HCT116 (cell line): ENCODE measurements around the gene TANC1. TPM values are rescaled to one million over a fixed set of nuclear protein-coding genes. Genes with fewer than 3 reads are reported as not detected.

ENCODE experiments used
- ATAC-seq: fragments of 200-7000 bp; cut with Tn5 transposase; 2 replicates; pipeline ENCODE4 v1.9.1; 2020; ENCODE audit warnings: mild to moderate bottlenecking, moderate library complexity
- BruUV-seq: library from RNA; stranded (reverse); fragments of 400-500 nt; replicated peaks from 2 replicates; lab custom pipeline; 2021; lab: Mats Ljungman, UMichigan
- CTCF ChIA-PET: fragments of 300-600 bp; sonication (Branson Sonifier 250); formaldehyde crosslinking; loops from one replicate; lab custom pipeline; 2021; ENCODE audit warnings: antibody characterized with exemption; lab: Charles Lee
- POLR2A ChIA-PET: fragments of 300-600, 350-600 bp; sonication (Branson Sonifier 250); formaldehyde crosslinking; loops from one replicate; lab custom pipeline; 2021; ENCODE audit warnings: antibody characterized with exemption; lab: Charles Lee
- RAD21 ChIA-PET, 2 experiments: fragments of 300-600 bp; sonication (Branson Sonifier 250); formaldehyde crosslinking; loops; one replicate each; lab custom pipeline; 2023; ENCODE audit warnings: low total read pairs in 2 of 2; ENCODE audit not compliant: uncharacterized antibody in 2 of 2, unreplicated experiment in 2 of 2, low non-redundant PET in 1 of 2; lab: Charles Lee
- DNase-seq: peaks from one replicate; pipeline ENCODE4 v3.0.0-alpha.2; 2010; ENCODE audit warnings: low read depth, low spot score
- H2AFZ ChIP-seq: fragments of 200-600 bp; shearing (Covaris generic), sonication (generic); 2 replicates; pipeline ENCODE4 v1.6.1; 2017; ENCODE audit warnings: low read depth, mixed run types, mixed read lengths, antibody characterized with exemption, low read length; ENCODE audit not compliant: poor library complexity, severe bottlenecking
- H3K27ac ChIP-seq: 2 replicates; pipeline ENCODE4 v1.5.1; 2012; ENCODE audit warnings: low read depth, low read length
- H3K27me3 ChIP-seq: fragments of 200-600 bp; sonication (generic); 2 replicates; pipeline ENCODE4 v1.6.1; 2016; ENCODE audit warnings: mixed run types, low read length, mixed read lengths; ENCODE audit not compliant: insufficient read depth
- H3K36me3 ChIP-seq, 2 experiments: fragments of 200-500 bp in 1 of 2; fragments of 200-600 bp in 1 of 2; sonication (Bioruptor generic) in 1 of 2; sonication (generic) in 1 of 2; 2 replicates each; pipeline versions ENCODE4 v1.5.1 to v1.6.1; 2014 to 2016; ENCODE audit warnings: low read length in 2 of 2, inconsistent platforms in 1 of 2, mixed read lengths in 1 of 2, mixed run types in 1 of 2; ENCODE audit not compliant: insufficient read depth in 2 of 2, control insufficient read depth in 1 of 2
- H3K4me1 ChIP-seq, 2 experiments: fragments of 200-600 bp in 1 of 2; sonication (generic) in 1 of 2; 2 replicates each; pipeline versions ENCODE4 v1.5.1 to v1.6.1; 2012 to 2017; ENCODE audit warnings: low read length in 2 of 2, inconsistent platforms in 1 of 2, mild to moderate bottlenecking in 1 of 2, mixed read lengths in 1 of 2, mixed run types in 1 of 2, moderate library complexity in 1 of 2; ENCODE audit not compliant: insufficient read depth in 2 of 2, control insufficient read depth in 1 of 2
- H3K4me2 ChIP-seq: fragments of 200-600 bp; sonication (generic); 2 replicates; pipeline ENCODE4 v1.6.1; 2017; ENCODE audit warnings: mixed run types, low read length, mixed read lengths
- H3K4me3 ChIP-seq, 2 experiments: fragments of 200-600 bp in 1 of 2; sonication (generic) in 1 of 2; replicated peaks in 1 of 2; 2 replicates each; pipeline ENCODE4 v1.5.1; 2011 to 2016; ENCODE audit warnings: low read length in 2 of 2, control low read depth in 1 of 2, low read depth in 1 of 2, mild to moderate bottlenecking in 1 of 2, mixed read lengths in 1 of 2, mixed run types in 1 of 2
- H3K79me2 ChIP-seq: fragments of 200-600 bp; sonication (generic); 2 replicates; pipeline ENCODE4 v1.6.1; 2017; ENCODE audit warnings: mild to moderate bottlenecking, mixed run types, low read length, moderate library complexity, mixed read lengths; ENCODE audit not compliant: insufficient read depth
- H3K9ac ChIP-seq: fragments of 200-600 bp; sonication (generic); 2 replicates; pipeline ENCODE4 v1.6.1; 2016; ENCODE audit warnings: low read length, mixed read lengths
- H3K9me2 ChIP-seq: fragments of 200-600 bp; sonication (generic), shearing (Covaris generic); 2 replicates; pipeline ENCODE4 v1.6.1; 2017; ENCODE audit warnings: mixed run types, mild to moderate bottlenecking, moderate library complexity; ENCODE audit not compliant: insufficient read depth
- H3K9me3 ChIP-seq, 2 experiments: fragments of 200-500 bp in 1 of 2; fragments of 200-600 bp in 1 of 2; sonication (Bioruptor generic) in 1 of 2; sonication (generic) in 1 of 2; 2 replicates each; pipeline ENCODE4 v1.6.1; 2014 to 2017; ENCODE audit warnings: low read length in 2 of 2, mixed read lengths in 2 of 2, inconsistent platforms in 1 of 2, low read depth in 1 of 2, mild to moderate bottlenecking in 1 of 2, mixed run types in 1 of 2, moderate library complexity in 1 of 2; ENCODE audit not compliant: control insufficient read depth in 1 of 2, insufficient read depth in 1 of 2
- H4K20me1 ChIP-seq: fragments of 200-600 bp; sonication (generic), shearing (Covaris generic); 2 replicates; pipeline ENCODE4 v1.6.1; 2017; ENCODE audit warnings: mixed run types, mild to moderate bottlenecking, moderate library complexity; ENCODE audit not compliant: insufficient read depth
- CBX3 ChIP-seq: IDR thresholded peaks from 2 replicates; pipeline ENCODE4 v1.6.1; 2012; ENCODE audit warnings: low read depth
- EGR1 ChIP-seq: IDR thresholded peaks from 2 replicates; pipeline ENCODE4 v1.6.1; 2012; ENCODE audit warnings: low read depth
- ELF1 ChIP-seq: IDR thresholded peaks from 2 replicates; pipeline ENCODE4 v1.6.1; 2012; ENCODE audit warnings: low read depth, borderline replicate concordance
- EZH2phosphoT487 ChIP-seq: fragments of 200-600 bp; IDR thresholded peaks from 2 replicates; pipeline ENCODE4 v1.6.1; 2018; ENCODE audit warnings: antibody characterized with exemption, borderline replicate concordance
- FOSL1 ChIP-seq: IDR thresholded peaks from 2 replicates; pipeline ENCODE4 v1.6.1; 2012; ENCODE audit warnings: low read depth
- JUND ChIP-seq: IDR thresholded peaks from 2 replicates; pipeline ENCODE4 v1.6.1; 2012
- POLR2A ChIP-seq: IDR thresholded peaks from 2 replicates; pipeline ENCODE4 v1.7.0; 2011; ENCODE audit warnings: borderline replicate concordance; ENCODE audit not compliant: insufficient read depth, insufficient read length; ENCODE audit errors: extremely low read depth
- SIN3A ChIP-seq: IDR thresholded peaks from 2 replicates; pipeline ENCODE4 v1.6.1; 2012; ENCODE audit warnings: low read depth
- SRF ChIP-seq: IDR thresholded peaks from 2 replicates; pipeline ENCODE4 v1.6.1; 2012; ENCODE audit warnings: low read depth
- TCF7L2 ChIP-seq: IDR thresholded peaks from 2 replicates; pipeline ENCODE4 v1.7.0; 2011; ENCODE audit warnings: borderline replicate concordance, inconsistent platforms; ENCODE audit not compliant: insufficient read depth, insufficient read length; ENCODE audit errors: extremely low read depth
- YY1 ChIP-seq: IDR thresholded peaks from 2 replicates; pipeline ENCODE4 v1.6.1; 2011; ENCODE audit warnings: low read length, low read depth, moderate library complexity, mild to moderate bottlenecking; ENCODE audit not compliant: insufficient replicate concordance; ENCODE audit errors: extremely low read depth
- ZFX ChIP-seq: fragments of 450-650 bp; IDR thresholded peaks from 2 replicates; pipeline ENCODE4 v1.6.1; 2017
- ZNF274 ChIP-seq: fragments of 200-500 bp; sonication (Bioruptor generic); IDR thresholded peaks from 2 replicates; pipeline ENCODE4 v1.6.1; 2014; ENCODE audit warnings: mild to moderate bottlenecking, low read depth, low read length, inconsistent platforms
- intact Hi-C: fragments of 100-400 bp; cut with micrococcal nuclease; formaldehyde crosslinking; loops from 2 replicates; pipeline ENCODE4 v1.10.0; 2022
- total RNA-seq: library from RNA; stranded (reverse); gene quantifications from one replicate; pipeline ENCODE4 v1.2.1, GENCODE V29; 2021; ENCODE audit not compliant: unreplicated experiment
- TF ChIP-seq, protein P1 (sequence below): IDR thresholded peaks from 2 replicates; pipeline ENCODE4 v1.6.1; 2012
- TF ChIP-seq, protein P2 (sequence below), 3 experiments: fragments of 200-600 bp in 1 of 3; sonication (generic) in 1 of 3; IDR thresholded peaks in 2 of 3; conservative IDR thresholded peaks in 1 of 3; 2 replicates each; pipeline ENCODE4 v1.5.1; 2012 to 2017; ENCODE audit warnings: low read depth in 2 of 3, low read length in 2 of 3, antibody characterized with exemption in 1 of 3, borderline replicate concordance in 1 of 3, control low read depth in 1 of 3, mild to moderate bottlenecking in 1 of 3, mixed read lengths in 1 of 3, mixed run types in 1 of 3, moderate library complexity in 1 of 3; ENCODE audit not compliant: insufficient read depth in 1 of 3
- TF ChIP-seq, protein P3 (sequence below): IDR thresholded peaks from 2 replicates; pipeline ENCODE4 v1.6.1; 2012

Gene TANC1
- total RNA-seq, 1 experiment from 2014 or later = 15.1 TPM

DNA sequence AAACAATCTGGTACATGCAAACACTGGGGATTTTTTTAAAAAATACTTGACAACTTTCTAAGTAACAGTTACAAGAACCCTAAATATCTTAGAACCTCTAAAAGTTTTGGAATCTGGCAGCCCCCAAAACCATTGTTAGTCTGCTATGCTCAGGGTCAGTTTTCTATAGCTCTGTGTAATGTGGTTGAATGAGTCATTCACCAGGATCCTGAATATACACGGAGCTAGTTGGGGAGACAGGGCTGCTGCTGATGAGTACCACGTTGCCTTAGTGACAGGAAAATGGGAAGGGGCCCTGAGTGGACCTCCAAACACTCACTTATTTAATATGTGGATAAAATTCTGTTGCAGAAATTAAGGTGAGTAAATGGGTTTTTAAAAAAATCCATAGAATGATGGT is 36.9 kb upstream of the TANC1 start:
- H4K20me1 ChIP-seq = no peaks in the 10 kb centered on the region
- ChIA-PET CTCF (no interaction called here), POLR2A (no interaction called here), RAD21 (no interaction called here)
- H3K9me2 ChIP-seq = no peaks in the 10 kb centered on the region
- H3K4me2 ChIP-seq = no peak overlapping the region
- peaks cover 4 to 18% of the 10 kb centered on the region in 2 experiments; a peak in 3 of 4 replicates for H3K4me1 ChIP-seq
- BruUV-seq = no TSS peak
- no peak overlapping the region for H3K27ac ChIP-seq
- intact Hi-C loops = no loop called here
- no peak overlapping the region for H3K9ac ChIP-seq
- no peaks in the 10 kb centered on the region for H3K27me3 ChIP-seq
- no peaks in the 10 kb centered on the region for H3K79me2 ChIP-seq
- DNase-seq = no peak
- H3K36me3 ChIP-seq = no peaks in the 10 kb centered on the region
- no peak overlapping the region for H3K4me3 ChIP-seq
- TF ChIP-seq ZNF274 = no peak
- TF ChIP-seq ELF1 = no peak
- TF ChIP-seq FOSL1 = 0 out of 2 replicates have a peak, but pooled peaks have one; percentile 15
- TF ChIP-seq TCF7L2 = no peak
- TF ChIP-seq SRF = no peak
- TF ChIP-seq, all 23 proteins: peak for 1
- Histone ChIP-seq H3K9me3 (no peaks in the 10 kb centered on the region; a peak in 1 of 4 replicates), H2AFZ (no peak overlapping the region)
- peak; percentile 63 for ATAC-seq

DNA sequence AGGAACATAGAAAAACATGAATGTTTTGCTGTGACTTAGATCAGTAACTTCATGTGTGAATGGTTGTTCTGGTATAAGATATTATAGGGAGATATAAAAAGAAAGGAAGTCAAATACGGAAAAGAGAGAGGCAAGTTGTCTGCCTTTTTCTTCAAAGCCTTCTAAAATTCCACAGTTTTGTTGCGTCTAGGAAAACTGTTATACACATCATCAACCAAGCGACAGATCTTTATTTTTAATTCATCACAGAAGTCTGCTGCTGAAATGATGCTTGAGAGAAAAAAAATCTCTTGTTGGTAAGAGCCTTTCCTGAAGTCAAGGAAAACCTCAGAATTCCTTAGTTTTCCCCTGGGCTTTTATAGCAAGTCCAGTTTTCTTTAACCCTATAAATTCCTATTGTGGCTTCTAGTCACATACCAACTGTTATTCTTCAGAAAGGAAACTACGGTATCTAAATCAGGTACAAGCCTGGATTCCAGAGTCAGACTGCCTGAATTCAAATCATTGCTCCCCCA is 36.3 kb upstream of the TANC1 start:
- Histone ChIP-seq H3K9me2 (no peaks in the 10 kb centered on the region), H3K27me3 (no peaks in the 10 kb centered on the region), H3K4me2 (no peak overlapping the region), H3K79me2 (no peaks in the 10 kb centered on the region), H4K20me1 (no peaks in the 10 kb centered on the region), H2AFZ (no peak overlapping the region), H3K9ac (no peak overlapping the region), H3K9me3 (no peaks in the 10 kb centered on the region; a peak in 1 of 4 replicates), H3K36me3 (no peaks in the 10 kb centered on the region), H3K27ac (no peak overlapping the region), H3K4me3 (no peak overlapping the region), H3K4me1 (peaks cover under 1 to 11% of the 10 kb centered on the region in 2 experiments; a peak in 3 of 4 replicates)
- TF ChIP-seq FOSL1 = no peak
- TF ChIP-seq, protein P1, sequence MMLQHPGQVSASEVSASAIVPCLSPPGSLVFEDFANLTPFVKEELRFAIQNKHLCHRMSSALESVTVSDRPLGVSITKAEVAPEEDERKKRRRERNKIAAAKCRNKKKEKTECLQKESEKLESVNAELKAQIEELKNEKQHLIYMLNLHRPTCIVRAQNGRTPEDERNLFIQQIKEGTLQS = no peak
- TF ChIP-seq CBX3 = no peak
- no peak for TF ChIP-seq ELF1
- TF ChIP-seq SIN3A = no peak
- TF ChIP-seq SRF = no peak
- no peak for TF ChIP-seq ZNF274
- TF ChIP-seq JUND = no peak
- TF ChIP-seq, protein P2, sequence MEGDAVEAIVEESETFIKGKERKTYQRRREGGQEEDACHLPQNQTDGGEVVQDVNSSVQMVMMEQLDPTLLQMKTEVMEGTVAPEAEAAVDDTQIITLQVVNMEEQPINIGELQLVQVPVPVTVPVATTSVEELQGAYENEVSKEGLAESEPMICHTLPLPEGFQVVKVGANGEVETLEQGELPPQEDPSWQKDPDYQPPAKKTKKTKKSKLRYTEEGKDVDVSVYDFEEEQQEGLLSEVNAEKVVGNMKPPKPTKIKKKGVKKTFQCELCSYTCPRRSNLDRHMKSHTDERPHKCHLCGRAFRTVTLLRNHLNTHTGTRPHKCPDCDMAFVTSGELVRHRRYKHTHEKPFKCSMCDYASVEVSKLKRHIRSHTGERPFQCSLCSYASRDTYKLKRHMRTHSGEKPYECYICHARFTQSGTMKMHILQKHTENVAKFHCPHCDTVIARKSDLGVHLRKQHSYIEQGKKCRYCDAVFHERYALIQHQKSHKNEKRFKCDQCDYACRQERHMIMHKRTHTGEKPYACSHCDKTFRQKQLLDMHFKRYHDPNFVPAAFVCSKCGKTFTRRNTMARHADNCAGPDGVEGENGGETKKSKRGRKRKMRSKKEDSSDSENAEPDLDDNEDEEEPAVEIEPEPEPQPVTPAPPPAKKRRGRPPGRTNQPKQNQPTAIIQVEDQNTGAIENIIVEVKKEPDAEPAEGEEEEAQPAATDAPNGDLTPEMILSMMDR (IDR thresholded peaks at IDR 0.05 in 2 of 3, conservative IDR thresholded peaks at IDR 0.05 in 1 of 3; ENCODE audit: borderline replicate concordance in 1 of 3, insufficient read depth in 1 of 3, low read depth in 2 of 3, low read length in 2 of 3) = no peak
- no peak for TF ChIP-seq POLR2A
- TF ChIP-seq ZFX = no peak
- TF ChIP-seq, protein P3, sequence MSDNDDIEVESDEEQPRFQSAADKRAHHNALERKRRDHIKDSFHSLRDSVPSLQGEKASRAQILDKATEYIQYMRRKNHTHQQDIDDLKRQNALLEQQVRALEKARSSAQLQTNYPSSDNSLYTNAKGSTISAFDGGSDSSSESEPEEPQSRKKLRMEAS = no peak
- TF ChIP-seq EGR1 = no peak
- no peak for TF ChIP-seq TCF7L2
- TF ChIP-seq YY1 = no peak
- no peak for TF ChIP-seq EZH2phosphoT487
- POLR2A ChIA-PET = no interaction called here
- intact Hi-C loops = no loop called here
- ATAC-seq (no peak), DNase-seq (no peak)
- RAD21 ChIA-PET = no interaction called here
- no TSS peak for BruUV-seq
- CTCF ChIA-PET = no interaction called here
